ENCODE measurements around the gene GPATCH2L.

DNA sequence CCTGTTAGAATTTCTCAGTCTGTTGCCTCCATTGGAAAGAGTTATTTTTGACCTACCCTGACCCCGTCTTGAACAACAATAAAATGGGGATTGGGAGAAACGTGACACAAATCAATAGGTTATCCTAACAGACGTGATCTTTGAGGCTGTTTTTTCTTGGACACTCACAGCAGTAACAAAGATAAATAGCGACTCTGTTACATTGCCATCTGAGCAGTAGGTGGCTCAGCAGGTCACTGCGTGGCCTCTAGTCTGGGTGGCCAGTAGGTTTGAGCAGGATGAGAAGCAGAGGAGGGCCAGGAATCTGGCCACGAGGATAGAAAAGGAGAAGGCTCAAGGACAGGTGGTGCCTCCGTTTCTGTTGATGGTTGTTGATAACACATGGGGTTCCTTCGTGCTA, 101.4 kb downstream of the GPATCH2L start:
- TF ChIP-seq POLR2AphosphoS5 (IDR thresholded peaks at IDR 0.05; ENCODE audit: borderline replicate concordance, low read depth, low read length): no peak
- no peak for TF ChIP-seq EZH2 (IDR thresholded peaks at IDR 0.05)
